ENCODE data around the gene MACO1. TPM values are rescaled to one million over a fixed set of nuclear protein-coding genes. Genes with fewer than 3 reads are reported as not detected.

Gene MACO1
- total RNA-seq, 1 donor: 19.9 TPM

- H3K4me3 ChIP-seq (ENCODE audit: low read depth, low read length): no peak overlapping the region
- DNase-seq (ENCODE audit: low read depth): no peak
- no peak for TF ChIP-seq CTCF (IDR thresholded peaks at IDR 0.05; ENCODE audit: insufficient read depth, low read depth, low read length)
These were observed 96.1 kb downstream of the MACO1 start for GRCh38 chr1:25526753-25527152.

GRCh38 chr1:25527226-25527846, 96.6 kb downstream of the MACO1 start:
- DNase-seq (ENCODE audit: low read depth): no peak
- TF ChIP-seq CTCF (IDR thresholded peaks at IDR 0.05; ENCODE audit: insufficient read depth, low read depth, low read length): no peak
- no peak overlapping the region for H3K4me3 ChIP-seq (ENCODE audit: low read depth, low read length)

- DNase-seq (ENCODE audit: low read depth): no peak
- H3K4me3 ChIP-seq (ENCODE audit: low read depth, low read length): no peak overlapping the region
- TF ChIP-seq CTCF (IDR thresholded peaks at IDR 0.05; ENCODE audit: insufficient read depth, low read depth, low read length): no peak
These were observed 97.4 kb downstream of the MACO1 start for GRCh38 chr1:25527946-25528595.

- TF ChIP-seq CTCF (IDR thresholded peaks at IDR 0.05; ENCODE audit: insufficient read depth, low read depth, low read length): no peak
- DNase-seq (ENCODE audit: low read depth): no peak
These were observed 98.3 kb downstream of the MACO1 start for GRCh38 chr1:25528881-25529517.

GRCh38 chr1:25529518-25530185, 99.0 kb downstream of the MACO1 start:
- no peak for DNase-seq (ENCODE audit: low read depth)
- H3K4me3 ChIP-seq (ENCODE audit: low read depth, low read length): no peak overlapping the region
- TF ChIP-seq CTCF (IDR thresholded peaks at IDR 0.05; ENCODE audit: insufficient read depth, low read depth, low read length): no peak

More at GRCh38 chr1:25528881-25529517, 98.3 kb downstream of the MACO1 start:
- no peak overlapping the region for H3K4me3 ChIP-seq (ENCODE audit: low read depth, low read length)

- no peak for DNase-seq (ENCODE audit: low read depth)
- TF ChIP-seq CTCF (IDR thresholded peaks at IDR 0.05; ENCODE audit: insufficient read depth, low read depth, low read length): no peak
These were observed 99.7 kb downstream of the MACO1 start for GRCh38 chr1:25530186-25531081.

More at GRCh38 chr1:25530186-25531081, 99.7 kb downstream of the MACO1 start:
- H3K4me3 ChIP-seq (ENCODE audit: low read depth, low read length): no peak overlapping the region

Measured in fibroblast of villous mesenchyme (primary cell).